GM21447 (cell line): ENCODE data around the gene ATP6V1F.

Experiments
- ATAC-seq: cut with Tn5 transposase; IDR thresholded peaks from one replicate; pipeline ENCODE4 v1.9.1; 2021; ENCODE audit not compliant: unreplicated experiment

ATP6V1F gene

DNA sequence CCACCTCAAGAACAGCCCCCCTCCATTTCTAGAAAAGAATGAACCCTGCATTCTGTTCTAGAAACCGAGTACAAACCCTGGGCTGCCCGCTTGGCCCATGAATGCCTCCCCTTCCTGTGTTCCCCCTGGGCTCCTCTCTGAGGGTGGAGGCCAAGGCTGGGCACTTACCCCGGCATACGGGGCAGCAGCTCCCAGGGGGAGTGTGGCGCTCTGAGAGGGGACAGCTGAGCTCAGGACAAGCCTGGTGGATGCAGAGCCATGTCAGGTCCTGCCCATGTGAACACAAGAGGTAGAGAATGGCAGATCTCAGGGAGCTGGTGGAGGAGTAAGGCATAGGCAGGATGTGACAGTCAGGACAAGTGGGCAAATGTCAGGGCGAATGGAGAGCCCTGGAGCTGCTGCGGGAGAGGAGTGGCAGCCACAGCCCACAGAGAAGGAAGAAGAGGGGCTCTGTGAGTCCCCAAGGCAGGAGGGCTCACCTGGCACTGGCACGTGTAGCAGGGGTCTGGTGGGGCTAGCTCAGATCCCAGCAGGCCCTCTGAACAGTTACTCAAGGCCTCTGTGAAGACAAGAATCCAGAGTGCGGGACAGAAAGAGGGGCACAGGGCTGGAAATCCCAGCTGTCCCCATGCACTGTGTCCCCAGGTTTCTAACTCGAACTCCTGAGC, 18.9 kb downstream of the ATP6V1F start:
- no peak for ATAC-seq

GRCh38 chr7:128882134-128882533, 19.5 kb downstream of the ATP6V1F start:
- ATAC-seq = no peak

DNA sequence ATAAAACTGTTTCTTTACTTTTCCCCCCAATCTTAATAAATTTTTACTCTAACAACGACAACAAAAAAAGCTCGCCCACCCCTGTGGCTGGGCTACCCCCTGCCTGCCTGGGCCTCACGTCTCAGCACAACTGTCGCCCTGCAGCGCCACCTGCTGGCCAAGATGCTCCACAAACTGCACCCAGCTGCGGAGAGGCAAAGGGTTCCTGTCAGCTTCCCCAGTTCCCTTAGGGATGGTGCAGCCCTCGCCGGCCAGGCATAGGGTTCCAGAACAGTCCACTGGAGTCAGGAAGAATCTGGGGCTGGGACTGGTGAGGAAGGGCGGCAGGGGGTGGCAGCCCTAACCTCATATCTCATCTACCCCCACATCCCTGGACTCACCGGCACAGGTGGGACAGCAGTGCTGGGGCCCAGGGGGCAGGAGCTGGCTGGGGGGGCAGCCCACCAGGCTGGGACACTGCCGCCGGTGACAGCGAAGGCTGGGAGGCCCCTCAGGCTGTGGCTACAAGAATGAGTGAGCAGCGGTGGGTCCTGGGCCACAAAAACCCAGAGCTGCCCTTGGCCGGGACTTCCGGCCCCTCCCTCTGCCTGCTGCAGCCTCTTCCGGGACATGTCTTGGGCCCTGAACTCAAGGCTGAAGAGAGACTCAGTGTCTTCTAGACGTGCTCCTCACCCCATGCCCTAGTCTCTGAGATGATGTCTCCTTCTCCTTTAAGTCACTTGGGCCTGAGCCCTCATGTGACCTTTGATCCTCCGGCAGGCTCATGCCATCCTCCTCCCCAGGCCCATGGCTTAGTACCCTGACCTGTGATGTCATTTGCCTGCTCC, 21.2 kb downstream of the ATP6V1F start:
- peak; percentile 81 for ATAC-seq

DNA sequence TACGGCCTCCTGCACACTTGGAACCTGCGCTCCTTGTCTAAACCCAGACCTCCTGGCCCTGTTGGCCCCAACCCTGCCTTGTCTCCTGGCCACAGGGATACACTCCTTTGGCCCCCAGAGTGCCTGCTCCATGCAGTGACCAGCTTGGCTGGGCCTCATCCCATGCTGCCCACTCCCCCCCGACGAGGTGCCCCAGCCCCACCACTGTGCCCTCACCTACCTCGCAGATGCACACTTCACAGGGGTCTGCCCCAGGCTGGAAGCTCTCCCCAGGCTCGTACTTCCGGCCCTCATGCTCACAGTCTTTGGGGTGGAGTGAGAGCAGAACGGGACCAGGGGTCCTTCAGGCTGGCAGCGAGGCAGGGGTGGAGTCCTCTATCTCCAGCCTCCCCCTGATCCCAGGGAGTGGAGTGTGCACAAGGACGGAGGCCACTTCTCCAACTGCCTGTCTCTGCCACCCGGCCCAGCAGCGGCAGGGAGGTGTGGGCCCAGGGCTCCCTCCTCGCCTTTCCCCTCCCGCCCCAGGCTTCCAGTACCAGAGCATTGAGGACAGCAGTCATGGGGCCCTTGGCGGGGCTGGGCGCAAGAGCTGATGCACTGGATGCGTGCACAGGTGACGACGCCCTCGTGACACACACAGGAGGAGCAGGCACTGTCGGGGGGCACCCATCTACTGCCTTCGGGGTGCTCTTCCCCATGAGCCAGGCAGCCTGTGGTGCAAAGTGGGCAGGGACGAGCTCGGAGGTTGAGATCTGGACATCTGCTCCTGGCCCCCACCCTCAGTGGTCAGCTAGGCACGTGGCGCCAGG, 22.1 kb downstream of the ATP6V1F start:
- no peak for ATAC-seq

GRCh38 chr7:128885370-128886187, 22.9 kb downstream of the ATP6V1F start:
- ATAC-seq = no peak

- no peak for ATAC-seq
Measured at GRCh38 chr7:128886391-128887168, 23.9 kb downstream of the ATP6V1F start.

- no peak for ATAC-seq
Measured at GRCh38 chr7:128887169-128888038, 24.7 kb downstream of the ATP6V1F start.

GRCh38 chr7:128888039-128888755, 25.5 kb downstream of the ATP6V1F start:
- ATAC-seq = no peak

GRCh38 chr7:128888756-128889095, 26.1 kb downstream of the ATP6V1F start:
- no peak for ATAC-seq

GRCh38 chr7:128889121-128889520, 26.5 kb downstream of the ATP6V1F start:
- ATAC-seq = no peak

GRCh38 chr7:128890306-128891109, 27.9 kb downstream of the ATP6V1F start:
- no peak for ATAC-seq

DNA sequence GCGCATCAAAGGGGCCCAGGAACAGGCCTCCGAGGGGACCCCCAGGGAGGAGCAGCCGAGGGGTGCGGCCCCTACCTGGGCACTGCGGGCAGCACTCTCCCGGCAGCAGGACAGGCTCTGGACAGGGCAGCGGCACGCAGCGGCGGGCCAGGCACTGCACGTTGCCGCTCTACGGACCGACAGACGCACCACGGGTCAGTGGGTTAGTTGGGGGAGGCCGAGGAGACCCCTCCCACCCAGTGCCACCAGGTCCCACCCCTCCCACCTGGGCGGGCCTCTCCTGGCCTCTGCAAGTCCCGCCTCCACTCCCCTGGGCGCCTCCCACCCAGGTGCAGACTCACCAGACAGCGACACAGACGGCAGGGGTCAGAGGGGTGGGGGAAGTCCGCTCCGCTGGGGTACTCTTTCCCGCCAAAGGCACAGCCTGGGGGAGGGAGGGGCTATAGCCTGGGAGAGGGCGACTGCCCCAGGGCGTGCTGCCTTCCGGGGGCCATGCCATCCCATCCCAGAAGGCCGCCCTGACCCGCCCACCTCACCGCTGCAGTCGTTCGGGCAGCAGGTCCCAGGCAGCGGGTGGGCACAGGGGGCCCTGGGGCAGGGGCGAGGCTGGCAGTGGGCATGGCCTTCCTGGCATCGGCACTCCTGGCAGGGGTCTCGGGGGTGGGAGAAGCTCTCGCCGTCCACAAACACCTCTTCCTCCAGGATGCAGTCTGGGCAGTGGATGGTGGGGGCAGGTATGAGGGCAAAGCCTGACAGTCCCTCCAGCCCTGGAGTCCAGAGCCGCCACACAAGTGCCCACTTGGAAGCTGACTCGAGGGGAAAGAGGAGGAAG, 28.7 kb downstream of the ATP6V1F start:
- ATAC-seq = no peak

- no peak for ATAC-seq
Measured at GRCh38 chr7:128891942-128892269, 29.2 kb downstream of the ATP6V1F start.

- no peak for ATAC-seq
Measured at GRCh38 chr7:128892521-128893250, 30.0 kb downstream of the ATP6V1F start.

DNA sequence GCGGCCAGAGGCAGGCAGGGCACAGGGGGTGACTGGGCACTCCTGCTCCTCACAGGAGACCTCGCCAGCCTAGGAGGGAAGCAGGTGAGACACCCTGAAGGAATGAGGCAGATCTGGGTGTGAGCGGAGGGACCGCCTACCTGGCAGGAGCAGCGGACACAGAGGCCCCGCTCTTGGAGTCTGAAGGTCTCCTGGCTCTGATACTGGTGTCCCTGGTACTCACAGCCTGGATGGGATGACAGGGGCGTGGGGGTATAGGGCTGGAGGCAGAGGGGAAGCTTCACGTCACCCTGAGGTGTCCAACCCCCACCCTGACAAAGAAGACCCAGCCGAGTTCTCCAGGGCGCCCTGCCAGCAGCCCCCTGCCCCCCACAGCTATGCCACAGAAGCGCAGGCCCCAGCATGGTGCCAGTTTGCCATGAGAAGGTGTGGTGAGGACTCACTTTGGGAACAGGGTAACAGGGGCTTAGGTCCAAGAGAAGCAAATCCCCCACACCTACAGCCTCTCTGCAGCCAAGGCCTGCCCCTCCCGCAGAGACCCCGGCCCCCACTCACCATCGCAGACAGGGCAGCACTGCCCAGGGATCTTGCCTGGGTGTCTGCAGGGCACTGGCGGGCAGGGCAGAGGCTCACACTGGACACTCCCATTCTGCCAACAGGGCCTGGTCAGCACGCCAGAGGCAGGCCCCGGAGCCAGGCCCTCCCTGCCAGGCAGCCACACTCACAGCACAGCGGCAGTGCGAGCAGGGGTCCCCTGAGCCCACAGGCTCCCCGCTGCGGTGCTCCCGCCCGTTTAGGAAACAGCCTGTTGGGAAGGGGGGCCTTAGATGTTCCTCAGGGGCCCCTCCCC, 30.8 kb downstream of the ATP6V1F start:
- no peak for ATAC-seq

DNA sequence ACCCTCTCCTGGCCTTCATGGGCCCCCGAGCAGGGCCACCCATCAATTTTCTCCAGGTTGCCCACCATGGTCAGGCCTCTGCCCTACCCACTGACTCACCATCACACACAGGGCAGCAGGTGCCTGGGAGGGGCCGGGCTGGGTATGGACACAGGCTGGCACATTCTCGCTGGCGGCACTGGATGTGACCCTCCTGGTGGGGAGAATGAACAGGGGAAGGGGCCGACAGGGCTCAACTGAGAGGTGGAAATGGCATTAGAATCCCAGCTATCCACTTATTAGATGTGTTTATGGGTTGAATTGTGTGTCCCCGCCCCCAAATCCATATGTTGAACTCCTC, 31.4 kb downstream of the ATP6V1F start:
- ATAC-seq = no peak
